HG02623 (cell line): ENCODE results near the gene CACNA2D2.

Experiments
- ATAC-seq: cut with Tn5 transposase; IDR thresholded peaks from one replicate; pipeline ENCODE4 v1.9.1; 2021; ENCODE audit warnings: moderate library complexity; ENCODE audit not compliant: unreplicated experiment

Gene CACNA2D2

GRCh38 chr3:50503504-50504342 is at the start of gene CACNA2D2:
Gene CACNA2D2 (minus strand): TSS chr3:50503634. CDS start chr3:50503423, 211 bp downstream.
- no peak for ATAC-seq

DNA sequence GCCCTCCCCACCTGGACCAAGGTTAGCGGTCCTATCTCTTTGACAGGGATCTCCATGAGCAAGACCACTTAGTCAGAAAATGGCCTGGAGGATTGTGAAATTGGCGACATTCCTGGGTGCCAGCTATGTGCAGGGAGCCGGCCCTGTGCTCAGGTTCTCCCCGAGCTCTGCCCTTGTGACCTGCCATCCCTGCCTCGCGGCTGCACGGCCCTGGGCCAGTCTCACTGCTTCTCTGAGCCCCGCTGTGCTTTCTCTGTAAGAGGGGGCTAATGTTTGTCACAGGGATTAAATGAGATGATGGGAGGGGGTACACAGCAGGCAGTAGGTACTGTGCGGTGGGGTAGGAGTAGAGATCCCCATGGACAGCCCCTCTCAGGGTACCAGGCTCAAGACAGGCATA is 49.2 kb upstream of the CACNA2D2 start:
- no peak for ATAC-seq

- no peak for ATAC-seq
Observed at GRCh38 chr3:50551681-50552435, 48.4 kb upstream of the CACNA2D2 start.

DNA sequence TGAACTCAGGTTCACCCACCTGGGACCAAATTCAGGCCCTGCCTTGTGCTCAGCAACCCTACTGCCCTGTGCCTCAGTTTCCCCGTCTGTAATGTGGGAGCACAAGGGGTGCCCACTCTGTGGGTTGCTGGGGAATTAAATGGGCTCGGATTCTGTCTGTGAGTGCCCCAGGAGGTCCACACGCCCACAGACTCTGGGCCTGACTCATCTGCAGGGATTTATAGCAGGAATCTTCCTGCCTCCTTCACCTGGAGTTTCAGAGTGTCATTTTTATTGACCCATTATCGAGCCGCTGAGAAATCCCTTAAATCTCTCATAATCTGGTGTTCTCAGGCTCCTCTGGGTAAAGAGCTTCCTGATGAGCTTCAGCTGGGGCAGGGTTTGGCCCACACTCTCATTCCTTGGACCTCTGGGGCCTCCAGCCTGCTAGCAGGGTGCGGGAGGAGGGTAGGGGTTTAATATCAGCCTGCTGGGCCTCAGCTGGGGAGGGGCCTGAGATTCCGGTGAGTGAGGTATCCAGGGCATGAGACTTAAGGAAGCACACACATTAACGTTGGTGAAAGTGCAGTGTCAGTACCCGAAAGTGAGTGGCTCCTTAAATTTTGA is 47.7 kb upstream of the CACNA2D2 start:
- no peak for ATAC-seq

- no peak for ATAC-seq
Observed at GRCh38 chr3:50550079-50550736, 46.8 kb upstream of the CACNA2D2 start.

DNA sequence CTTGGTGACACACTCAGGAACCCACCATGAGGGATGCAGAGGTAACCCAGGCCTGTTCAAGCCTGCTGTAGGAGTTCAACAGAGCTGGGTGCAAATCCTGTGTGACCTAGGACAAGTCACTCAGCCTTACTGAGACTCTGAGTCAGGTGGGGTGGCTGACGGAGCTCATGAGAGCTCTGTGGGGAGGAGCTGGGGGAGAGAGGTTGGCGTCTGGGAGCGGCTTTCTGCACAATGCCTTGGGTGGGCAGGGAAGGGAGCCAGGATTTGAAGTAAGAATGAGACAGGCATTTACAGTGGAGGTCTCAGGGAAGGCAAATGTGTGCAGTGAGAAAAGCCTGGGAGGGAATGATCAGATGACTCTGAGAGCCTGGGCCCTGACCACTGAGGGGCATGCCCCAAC is 45.8 kb upstream of the CACNA2D2 start:
- ATAC-seq: no peak

- ATAC-seq: no peak
Observed at GRCh38 chr3:50545781-50546180, 42.3 kb upstream of the CACNA2D2 start.

DNA sequence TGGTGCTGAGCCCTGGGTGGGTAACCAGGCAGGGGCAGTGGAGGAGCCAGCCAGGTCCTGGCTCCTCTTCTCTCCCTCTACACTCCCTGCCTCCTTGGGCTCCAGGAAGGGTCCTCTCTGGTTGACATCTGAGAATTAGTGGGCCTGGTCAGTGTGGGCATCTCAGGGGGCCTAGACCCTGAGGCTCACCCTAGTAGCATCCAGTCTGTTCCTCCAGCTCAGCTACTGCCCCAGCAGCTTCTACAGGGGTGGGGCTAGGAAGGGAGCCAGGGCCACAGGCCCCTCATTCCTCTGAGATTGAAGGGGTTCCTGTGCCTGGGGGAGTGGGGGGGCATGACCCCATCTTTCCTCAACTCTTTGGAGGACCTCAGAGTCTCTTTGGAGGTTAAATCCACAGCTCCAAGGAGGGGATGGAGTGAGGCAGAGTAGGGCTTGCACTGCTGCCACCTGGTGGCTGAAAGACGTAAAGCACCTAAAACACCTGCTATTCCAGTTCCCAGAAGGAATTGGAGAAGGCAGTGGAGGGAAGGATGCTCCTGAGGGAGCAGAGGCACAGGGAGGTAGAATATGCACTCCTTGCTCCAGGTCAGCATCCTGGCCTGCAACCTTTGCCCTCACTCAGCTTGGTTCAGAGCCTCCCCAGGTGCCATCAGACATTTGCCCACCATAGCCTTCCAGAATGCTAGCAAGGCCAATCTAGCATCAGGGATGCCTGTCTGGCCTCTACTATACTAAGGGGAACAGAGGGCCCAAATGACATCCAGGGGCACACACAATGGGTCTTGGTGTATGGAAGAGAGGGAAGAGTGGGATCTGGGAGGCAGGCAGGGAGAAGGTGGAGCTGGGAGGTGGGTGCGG is 39.0 kb upstream of the CACNA2D2 start:
- ATAC-seq: no peak

DNA sequence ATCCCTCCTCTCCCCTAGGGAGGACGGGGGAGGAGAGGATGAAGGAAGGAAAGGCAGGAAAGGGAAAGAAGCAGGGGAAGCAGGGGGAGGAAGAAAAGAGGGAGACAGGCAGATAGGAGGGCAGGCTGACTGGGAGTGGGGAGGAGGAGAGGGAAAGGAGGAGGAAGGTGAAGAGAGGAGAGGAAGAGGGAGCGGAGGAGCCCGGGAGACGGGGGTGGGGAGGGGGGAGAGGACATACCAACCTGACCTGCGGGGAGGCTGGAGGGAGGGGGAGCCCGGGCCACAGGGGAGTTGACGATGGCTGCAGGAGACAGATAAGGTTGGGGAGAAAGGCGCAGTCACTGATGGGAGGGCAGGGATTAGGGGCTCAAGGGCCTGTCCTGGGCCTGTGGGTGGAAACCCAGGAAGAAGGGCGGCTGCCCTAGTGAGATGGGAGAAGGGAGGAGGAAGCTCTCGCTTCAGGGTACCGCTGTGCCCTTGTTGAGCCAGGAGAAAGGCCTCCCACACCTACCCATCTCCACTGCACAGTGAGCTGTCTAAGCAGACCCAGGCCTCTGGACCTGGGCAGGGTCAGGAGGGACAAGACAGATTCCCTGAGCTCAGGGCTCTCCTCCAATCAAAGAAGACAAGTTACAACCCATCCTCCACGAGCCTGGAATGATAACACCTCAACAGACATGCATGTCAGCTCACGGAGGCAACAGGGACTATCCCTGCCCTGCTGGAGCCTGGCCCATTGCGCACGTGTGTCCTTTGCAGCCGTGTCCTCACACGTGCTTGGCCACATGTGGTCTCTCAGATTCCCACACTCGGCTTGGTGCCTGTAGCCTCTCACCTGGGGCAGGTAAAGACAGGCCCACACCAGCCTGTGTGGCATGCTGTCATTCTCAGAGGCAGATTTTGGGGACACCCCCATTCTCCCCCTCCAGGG is 36.2 kb upstream of the CACNA2D2 start:
- no peak for ATAC-seq

GRCh38 chr3:50537421-50538129 is 34.1 kb upstream of the CACNA2D2 start:
- no peak for ATAC-seq

DNA sequence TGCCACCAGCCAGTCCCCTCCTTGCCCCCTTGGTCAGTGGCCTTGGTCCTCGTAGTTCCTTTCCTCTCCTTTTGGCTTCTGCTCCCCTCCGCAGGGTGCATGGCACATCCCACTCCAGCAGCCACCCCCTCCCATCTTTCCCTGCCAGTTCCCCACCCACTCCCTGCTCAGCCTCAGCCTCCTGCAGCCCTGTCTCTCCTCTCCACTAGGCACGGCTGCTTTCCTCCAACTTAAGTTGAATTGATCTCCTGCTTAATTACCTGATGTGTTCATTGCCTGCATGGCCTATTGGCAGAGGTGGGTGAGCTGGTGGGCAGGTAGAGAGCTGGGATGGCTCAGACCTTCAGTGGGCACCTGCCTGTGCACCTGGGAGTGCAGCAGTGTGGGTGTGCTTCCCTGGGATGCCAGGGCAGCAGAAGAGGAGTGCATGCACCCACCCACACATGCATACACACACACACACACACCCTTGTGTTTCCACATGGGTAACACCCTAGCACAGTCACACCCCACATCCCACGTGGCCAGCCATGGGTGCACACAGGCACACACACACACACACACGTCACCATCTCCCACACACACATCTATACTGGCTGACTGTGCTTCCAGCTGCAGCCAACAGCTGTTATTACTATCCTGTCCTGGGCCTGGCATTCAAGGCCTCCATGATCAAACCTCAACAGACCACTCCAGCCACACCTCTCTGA is 33.2 kb upstream of the CACNA2D2 start:
- no peak for ATAC-seq

GRCh38 chr3:50534681-50535330 is 31.4 kb upstream of the CACNA2D2 start:
- ATAC-seq: no peak

GRCh38 chr3:50533807-50534461 is 30.5 kb upstream of the CACNA2D2 start:
- no peak for ATAC-seq

- ATAC-seq: no peak
Observed at GRCh38 chr3:50533316-50533715, 29.9 kb upstream of the CACNA2D2 start.

GRCh38 chr3:50532062-50532705 is 28.8 kb upstream of the CACNA2D2 start:
- ATAC-seq: no peak

- no peak for ATAC-seq
Observed at GRCh38 chr3:50531201-50531600, 27.8 kb upstream of the CACNA2D2 start.
